SK-N-SH (cell line): ENCODE results near the gene UMODL1. TPM values are rescaled to one million over a fixed set of nuclear protein-coding genes. Genes with fewer than 3 reads are reported as not detected.

Source experiments
- CTCF ChIA-PET: fragments of 300-600, 350-600 bp; formaldehyde crosslinking; extraction: SDS; loops from one replicate; lab custom pipeline; 2021; lab: Yijun Ruan, JAX
- POLR2A ChIA-PET: fragments of 350-600 bp; sonication (Branson Sonifier 250); formaldehyde crosslinking; extraction: SDS; loops from one replicate; lab custom pipeline; 2020; ENCODE audit warnings: antibody characterized with exemption, inconsistent platforms; lab: Yijun Ruan, JAX
- DNase-seq: peaks from one replicate; pipeline ENCODE4 v3.0.0; 2012
- H2AFZ ChIP-seq: fragments of 200-600 bp; sonication (generic); 2 replicates; pipeline ENCODE4 v1.8.1; 2016; ENCODE audit warnings: antibody characterized with exemption, mild to moderate bottlenecking, low read depth
- H3F3A ChIP-seq: fragments of 200-600 bp; sonication (generic); replicated peaks from 2 replicates; pipeline ENCODE3; 2016; ENCODE audit warnings: antibody characterized with exemption, mild to moderate bottlenecking; ENCODE audit not compliant: insufficient read depth
- H3K27ac ChIP-seq, 2 experiments: fragments of 200-500 bp in 1 of 2; fragments of 200-600 bp in 1 of 2; sonication (Bioruptor generic) in 1 of 2; sonication (generic), shearing (Covaris generic) in 1 of 2; 2 replicates each; pipeline versions ENCODE4 v1.5.1 to v1.6.1; 2014 to 2016; ENCODE audit warnings: low read depth in 2 of 2, inconsistent platforms in 1 of 2, low read length in 1 of 2, mild to moderate bottlenecking in 1 of 2, mixed read lengths in 1 of 2
- H3K27me3 ChIP-seq: fragments of 200-600 bp; sonication (generic), shearing (Covaris generic); 2 replicates; pipeline ENCODE4 v1.6.1; 2016; ENCODE audit warnings: mixed run types; ENCODE audit not compliant: insufficient read depth
- H3K36me3 ChIP-seq, 2 experiments: fragments of 200-500 bp in 1 of 2; fragments of 200-600 bp in 1 of 2; sonication (Bioruptor generic) in 1 of 2; sonication (generic) in 1 of 2; replicated peaks in 1 of 2; 2 replicates each; pipeline versions ENCODE3 to v1.5.1; 2014 to 2016; ENCODE audit warnings: low read length in 1 of 2, mild to moderate bottlenecking in 1 of 2; ENCODE audit not compliant: insufficient read depth in 2 of 2, control insufficient read depth in 1 of 2
- H3K4me1 ChIP-seq, 2 experiments: fragments of 200-500 bp in 1 of 2; fragments of 200-600 bp in 1 of 2; sonication (Bioruptor generic) in 1 of 2; sonication (generic), shearing (Covaris generic) in 1 of 2; 2 replicates each; pipeline versions ENCODE4 v1.5.1 to v1.6.1; 2014 to 2016; ENCODE audit warnings: low read depth in 1 of 2, low read length in 1 of 2, mixed run types in 1 of 2; ENCODE audit not compliant: insufficient read depth in 2 of 2, control insufficient read depth in 1 of 2
- H3K4me2 ChIP-seq: fragments of 200-600 bp; sonication (generic), shearing (Covaris generic); 2 replicates; pipeline ENCODE4 v1.6.1; 2017; ENCODE audit warnings: mixed run types
- H3K4me3 ChIP-seq, 2 experiments: fragments of 200-500 bp in 1 of 2; fragments of 200-600 bp in 1 of 2; sonication (Bioruptor generic) in 1 of 2; sonication (generic), shearing (Covaris generic) in 1 of 2; 2 replicates each; pipeline versions ENCODE4 v1.5.1 to v1.8.1; 2014 to 2016; ENCODE audit warnings: low read depth in 2 of 2, inconsistent platforms in 1 of 2, low read length in 1 of 2, mild to moderate bottlenecking in 1 of 2, mixed read lengths in 1 of 2, moderate library complexity in 1 of 2
- H3K79me2 ChIP-seq: fragments of 200-600 bp; sonication (generic); 2 replicates; pipeline ENCODE4 v1.8.1; 2017; ENCODE audit warnings: mild to moderate bottlenecking; ENCODE audit not compliant: insufficient read depth
- H3K9ac ChIP-seq: fragments of 200-600 bp; sonication (generic); 2 replicates; pipeline ENCODE4 v1.6.1; 2017; ENCODE audit warnings: mixed run types
- H3K9me2 ChIP-seq: fragments of 200-600 bp; sonication (generic); 2 replicates; pipeline ENCODE4 v1.6.1; 2017; ENCODE audit warnings: mixed run types
- H3K9me3 ChIP-seq: fragments of 200-600 bp; sonication (generic); 2 replicates; pipeline ENCODE4 v1.6.1; 2017; ENCODE audit warnings: mixed run types, mild to moderate bottlenecking, moderate library complexity
- H4K20me1 ChIP-seq: fragments of 200-600 bp; sonication (generic); 2 replicates; pipeline ENCODE4 v1.6.1; 2017; ENCODE audit warnings: mild to moderate bottlenecking, mixed run types; ENCODE audit not compliant: insufficient read depth
- ELF1 ChIP-seq: IDR thresholded peaks from 2 replicates; pipeline ENCODE4 v1.4.0; 2012
- EP300 ChIP-seq, 2 experiments: IDR thresholded peaks; 2 replicates each; pipeline versions ENCODE4 v1.4.0 to v1.6.1; 2012; ENCODE audit warnings: borderline replicate concordance in 1 of 2, low read depth in 1 of 2, low read length in 1 of 2
- FOSL2 ChIP-seq: IDR thresholded peaks from 2 replicates; pipeline ENCODE4 v1.4.0; 2012; ENCODE audit warnings: low read depth, mild to moderate bottlenecking, moderate library complexity, borderline replicate concordance
- GATA2 ChIP-seq: sonication (generic); formaldehyde crosslinking; IDR thresholded peaks from 2 replicates; pipeline ENCODE4 v1.5.0; 2020; ENCODE audit warnings: mild to moderate bottlenecking, missing genetic modification reagents
- NFIC ChIP-seq: IDR thresholded peaks from 2 replicates; pipeline ENCODE4 v1.4.0; 2012; ENCODE audit warnings: borderline replicate concordance
- NRF1 ChIP-seq: IDR thresholded peaks from 2 replicates; pipeline ENCODE4 v1.6.1; 2012; ENCODE audit warnings: low read depth, mild to moderate bottlenecking, low read length
- POLR2AphosphoS5 ChIP-seq: IDR thresholded peaks from 2 replicates; pipeline ENCODE4 v1.6.1; 2012; ENCODE audit warnings: low read depth, low read length
- RAD21 ChIP-seq: IDR thresholded peaks from 2 replicates; pipeline ENCODE4 v1.6.1; 2012; ENCODE audit warnings: mild to moderate bottlenecking, low read length
- SIN3A ChIP-seq: IDR thresholded peaks from 2 replicates; pipeline ENCODE4 v1.6.1; 2012; ENCODE audit warnings: low read depth, mild to moderate bottlenecking, low read length, moderate library complexity, borderline replicate concordance
- TCF12 ChIP-seq: IDR thresholded peaks from 2 replicates; pipeline ENCODE4 v1.4.0; 2012
- YY1 ChIP-seq: IDR thresholded peaks from 2 replicates; pipeline ENCODE4 v1.4.0; 2012; ENCODE audit warnings: low read depth, mild to moderate bottlenecking
- WGBS: methylation state at CpG from one replicate; pipeline ENCODE4 v1.1.6; 2017; ENCODE audit warnings: low lambda C conversion rate; 5-methylcytosine and 5-hydroxymethylcytosine counted together
- polyA plus RNA-seq, 3 experiments: library from polyadenylated mRNA; depleted of rRNA; stranded (reverse); fragments of >200 nt; gene quantifications; 2 replicates each; pipeline ENCODE4 v1.2.3, GENCODE V29; 2012
- TF ChIP-seq, protein P1 (sequence below): IDR thresholded peaks from 2 replicates; pipeline ENCODE4; 2012
- TF ChIP-seq, protein P2 (sequence below): IDR thresholded peaks from 2 replicates; pipeline ENCODE4 v1.6.1; 2012; ENCODE audit warnings: mild to moderate bottlenecking, low read depth, low read length, moderate library complexity
- TF ChIP-seq, protein P3 (sequence below): IDR thresholded peaks from 2 replicates; pipeline ENCODE4 v1.4.0; 2012; ENCODE audit warnings: low read depth
- TF ChIP-seq, protein P4 (sequence below): fragments of 150-350 bp; IDR thresholded peaks from 2 replicates; pipeline ENCODE4 v1.6.1; 2016; ENCODE audit warnings: mild to moderate bottlenecking, low read depth, low read length
- TF ChIP-seq, protein P5 (sequence below): fragments of 150-350 bp; IDR thresholded peaks from 2 replicates; pipeline ENCODE4 v1.6.1; 2017; ENCODE audit warnings: antibody characterized with exemption, low read length, low read depth, borderline replicate concordance

Gene UMODL1
- polyA plus RNA-seq, 1 of the 3 experiments (the other 2 are of a cell fraction): not detected

DNA sequence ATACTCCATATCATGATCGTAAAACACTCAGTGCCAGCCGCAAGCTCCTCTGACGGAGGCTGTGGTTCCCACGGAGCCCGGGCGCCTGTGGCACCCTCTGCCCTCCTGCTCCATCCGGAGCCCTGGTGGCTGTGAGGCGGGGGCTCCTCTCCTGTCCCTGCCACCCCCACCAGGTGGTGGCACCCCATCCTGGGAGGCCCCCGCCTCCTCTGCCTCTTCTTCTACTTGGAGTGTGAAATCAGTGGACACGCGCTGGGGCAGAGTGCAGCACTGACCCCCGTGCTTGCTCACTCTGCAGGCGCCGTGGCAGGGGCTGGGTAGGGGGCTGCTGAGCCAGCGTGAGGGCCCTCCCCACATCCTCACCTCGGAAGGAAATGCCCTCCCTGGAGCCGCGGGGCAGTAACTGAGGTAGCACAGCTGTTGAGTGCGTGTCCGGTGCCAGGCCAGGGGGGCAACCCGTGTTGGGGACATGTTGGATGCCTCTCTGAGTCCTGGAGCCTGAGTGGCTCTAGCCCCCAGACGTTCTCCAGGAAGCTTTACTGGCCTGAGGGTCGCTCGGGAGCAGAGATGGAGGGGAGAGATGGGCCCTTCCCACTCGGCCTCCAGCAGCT, 89.1 kb downstream of the UMODL1 start:
- CTCF ChIA-PET: interaction anchor here (0.8 kb wide), 2 partner anchors 15 to 105 kb away, joined by 3 read pairs; no protein-coding TSS in a partner anchor
- Histone ChIP-seq H3K27ac (no peak overlapping the region), H3K4me2 (no peak overlapping the region), H3K9me3 (no peaks in the 10 kb centered on the region), H3F3A (no peaks in the 10 kb centered on the region), H3K4me1 (peaks cover 0 to 16% of the 10 kb centered on the region in 2 experiments; a peak in 2 of 4 replicates), H4K20me1 (no peaks in the 10 kb centered on the region), H3K4me3 (no peak overlapping the region), H3K27me3 (no peaks in the 10 kb centered on the region; the same call in 1 of the 2 replicates), H3K9me2 (no peaks in the 10 kb centered on the region), H3K9ac (no peak overlapping the region), H3K79me2 (no peaks in the 10 kb centered on the region), H2AFZ (no peak overlapping the region), H3K36me3 (no peaks in the 10 kb centered on the region)
- TF ChIP-seq NRF1 (no peak), EP300 (IDR thresholded peaks at IDR 0.05; ENCODE audit: borderline replicate concordance in 1 of 2, low read depth in 1 of 2, low read length in 1 of 2) (no peak), FOSL2 (no peak), TCF12 (no peak), GATA2 (CRISPR knock-in tag) (no peak), POLR2AphosphoS5 (no peak), NFIC (no peak), RAD21 (no peak), YY1 (no peak), ELF1 (no peak), SIN3A (no peak)
- TF ChIP-seq, protein P1, sequence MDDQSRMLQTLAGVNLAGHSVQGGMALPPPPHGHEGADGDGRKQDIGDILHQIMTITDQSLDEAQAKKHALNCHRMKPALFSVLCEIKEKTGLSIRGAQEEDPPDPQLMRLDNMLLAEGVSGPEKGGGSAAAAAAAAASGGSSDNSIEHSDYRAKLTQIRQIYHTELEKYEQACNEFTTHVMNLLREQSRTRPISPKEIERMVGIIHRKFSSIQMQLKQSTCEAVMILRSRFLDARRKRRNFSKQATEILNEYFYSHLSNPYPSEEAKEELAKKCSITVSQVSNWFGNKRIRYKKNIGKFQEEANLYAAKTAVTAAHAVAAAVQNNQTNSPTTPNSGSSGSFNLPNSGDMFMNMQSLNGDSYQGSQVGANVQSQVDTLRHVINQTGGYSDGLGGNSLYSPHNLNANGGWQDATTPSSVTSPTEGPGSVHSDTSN: no peak
- TF ChIP-seq, protein P2, sequence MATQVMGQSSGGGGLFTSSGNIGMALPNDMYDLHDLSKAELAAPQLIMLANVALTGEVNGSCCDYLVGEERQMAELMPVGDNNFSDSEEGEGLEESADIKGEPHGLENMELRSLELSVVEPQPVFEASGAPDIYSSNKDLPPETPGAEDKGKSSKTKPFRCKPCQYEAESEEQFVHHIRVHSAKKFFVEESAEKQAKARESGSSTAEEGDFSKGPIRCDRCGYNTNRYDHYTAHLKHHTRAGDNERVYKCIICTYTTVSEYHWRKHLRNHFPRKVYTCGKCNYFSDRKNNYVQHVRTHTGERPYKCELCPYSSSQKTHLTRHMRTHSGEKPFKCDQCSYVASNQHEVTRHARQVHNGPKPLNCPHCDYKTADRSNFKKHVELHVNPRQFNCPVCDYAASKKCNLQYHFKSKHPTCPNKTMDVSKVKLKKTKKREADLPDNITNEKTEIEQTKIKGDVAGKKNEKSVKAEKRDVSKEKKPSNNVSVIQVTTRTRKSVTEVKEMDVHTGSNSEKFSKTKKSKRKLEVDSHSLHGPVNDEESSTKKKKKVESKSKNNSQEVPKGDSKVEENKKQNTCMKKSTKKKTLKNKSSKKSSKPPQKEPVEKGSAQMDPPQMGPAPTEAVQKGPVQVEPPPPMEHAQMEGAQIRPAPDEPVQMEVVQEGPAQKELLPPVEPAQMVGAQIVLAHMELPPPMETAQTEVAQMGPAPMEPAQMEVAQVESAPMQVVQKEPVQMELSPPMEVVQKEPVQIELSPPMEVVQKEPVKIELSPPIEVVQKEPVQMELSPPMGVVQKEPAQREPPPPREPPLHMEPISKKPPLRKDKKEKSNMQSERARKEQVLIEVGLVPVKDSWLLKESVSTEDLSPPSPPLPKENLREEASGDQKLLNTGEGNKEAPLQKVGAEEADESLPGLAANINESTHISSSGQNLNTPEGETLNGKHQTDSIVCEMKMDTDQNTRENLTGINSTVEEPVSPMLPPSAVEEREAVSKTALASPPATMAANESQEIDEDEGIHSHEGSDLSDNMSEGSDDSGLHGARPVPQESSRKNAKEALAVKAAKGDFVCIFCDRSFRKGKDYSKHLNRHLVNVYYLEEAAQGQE: no peak
- TF ChIP-seq, protein P3, sequence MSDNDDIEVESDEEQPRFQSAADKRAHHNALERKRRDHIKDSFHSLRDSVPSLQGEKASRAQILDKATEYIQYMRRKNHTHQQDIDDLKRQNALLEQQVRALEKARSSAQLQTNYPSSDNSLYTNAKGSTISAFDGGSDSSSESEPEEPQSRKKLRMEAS: no peak
- TF ChIP-seq, protein P4, sequence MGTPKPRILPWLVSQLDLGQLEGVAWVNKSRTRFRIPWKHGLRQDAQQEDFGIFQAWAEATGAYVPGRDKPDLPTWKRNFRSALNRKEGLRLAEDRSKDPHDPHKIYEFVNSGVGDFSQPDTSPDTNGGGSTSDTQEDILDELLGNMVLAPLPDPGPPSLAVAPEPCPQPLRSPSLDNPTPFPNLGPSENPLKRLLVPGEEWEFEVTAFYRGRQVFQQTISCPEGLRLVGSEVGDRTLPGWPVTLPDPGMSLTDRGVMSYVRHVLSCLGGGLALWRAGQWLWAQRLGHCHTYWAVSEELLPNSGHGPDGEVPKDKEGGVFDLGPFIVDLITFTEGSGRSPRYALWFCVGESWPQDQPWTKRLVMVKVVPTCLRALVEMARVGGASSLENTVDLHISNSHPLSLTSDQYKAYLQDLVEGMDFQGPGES: no peak
- TF ChIP-seq, protein P5, sequence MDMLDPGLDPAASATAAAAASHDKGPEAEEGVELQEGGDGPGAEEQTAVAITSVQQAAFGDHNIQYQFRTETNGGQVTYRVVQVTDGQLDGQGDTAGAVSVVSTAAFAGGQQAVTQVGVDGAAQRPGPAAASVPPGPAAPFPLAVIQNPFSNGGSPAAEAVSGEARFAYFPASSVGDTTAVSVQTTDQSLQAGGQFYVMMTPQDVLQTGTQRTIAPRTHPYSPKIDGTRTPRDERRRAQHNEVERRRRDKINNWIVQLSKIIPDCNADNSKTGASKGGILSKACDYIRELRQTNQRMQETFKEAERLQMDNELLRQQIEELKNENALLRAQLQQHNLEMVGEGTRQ: no peak
- DNase-seq: no peak
- POLR2A ChIA-PET: no interaction called here
- WGBS: 71% methylated on average over 11 of the region's 25 CpGs
